Upper lobe of left lung (tissue), 6 donors: Measurements from ENCODE around the gene ITPR1. TPM values are rescaled to one million over a fixed set of nuclear protein-coding genes. Genes with fewer than 3 reads are reported as not detected.

Source experiments
- ATAC-seq, 2 donors: fragments of 200-7000 bp; cut with Tn5 transposase; one replicate each; pipeline ENCODE4 v1.9.1; 2022; ENCODE audit warnings: mild to moderate bottlenecking in 2 of 2, moderate library complexity in 2 of 2; ENCODE audit not compliant: low FRiP score in 2 of 2
- DNase-seq, 2 donors: peaks; one replicate each; pipeline ENCODE4 v3.0.0-alpha.2; 2019 to 2020
- H3K27ac ChIP-seq, 4 donors: fragments of 200-600 bp; sonication (generic); one replicate each; pipeline ENCODE4 v1.5.1; 2016 to 2019
- H3K27me3 ChIP-seq, 4 donors: fragments of 200-600 bp; sonication (generic); one replicate each; pipeline ENCODE4 v1.5.1; 2017 to 2019
- H3K36me3 ChIP-seq, 4 donors: fragments of 200-600 bp; sonication (generic); one replicate each; pipeline ENCODE4 v1.5.1; 2016 to 2019
- H3K4me1 ChIP-seq, 4 donors: fragments of 200-600 bp; sonication (generic); one replicate each; pipeline ENCODE4 v1.5.1; 2018 to 2019
- H3K4me3 ChIP-seq, 4 donors: fragments of 200-600 bp; sonication (generic); one replicate each; pipeline ENCODE4 v1.5.1; 2017 to 2019; ENCODE audit warnings: mild to moderate bottlenecking in 2 of 4, moderate library complexity in 1 of 4
- H3K9me3 ChIP-seq, 4 donors: fragments of 200-600 bp; sonication (generic); one replicate each; pipeline ENCODE4 v1.5.1; 2018 to 2019
- CTCF ChIP-seq, 6 experiments: fragments of 450-650 bp in 4 of 6; fragments of 200-600 bp in 2 of 6; sonication (generic) in 2 of 6; IDR thresholded peaks; one replicate each; pipeline ENCODE4 v1.5.1; 2016 to 2019; ENCODE audit warnings: antibody characterized with exemption in 6 of 6
- EP300 ChIP-seq, 4 donors: sonication (generic); formaldehyde crosslinking; IDR thresholded peaks; one replicate each; pipeline ENCODE4 v1.5.1; 2017; ENCODE audit warnings: antibody characterized with exemption in 4 of 4, control low read depth in 2 of 4
- POLR2A ChIP-seq, 4 donors: fragments of 450-650 bp; IDR thresholded peaks; one replicate each; pipeline ENCODE4 v1.5.1; 2016 to 2017; ENCODE audit warnings: antibody characterized with exemption in 4 of 4, mild to moderate bottlenecking in 2 of 4
- POLR2AphosphoS5 ChIP-seq, 2 donors: sonication (generic); formaldehyde crosslinking; IDR thresholded peaks; one replicate each; pipeline ENCODE4 v1.5.1; 2017; ENCODE audit warnings: antibody characterized with exemption in 2 of 2
- WGBS, 2 donors: methylation state at CpG; one replicate each; pipeline ENCODE4 v1.1.5; 2017 to 2018; 5-methylcytosine and 5-hydroxymethylcytosine counted together
- total RNA-seq, 6 donors: library from RNA; depleted of rRNA in 4 of 6; stranded (reverse); fragments of >200 nt in 4 of 6; gene quantifications; one replicate each; pipeline versions ENCODE4 v1.1.0 to v1.2.1, GENCODE V29; 2016 to 2021
- donor health status: DM: no; HTN: no; CAD: no; lungs with moderate emphysema.
- donor health status: DM: no; HTN: yes; CAD: no; lungs with severe emphysema.

The ITPR1 gene
- total RNA-seq, 6 donors from 2014 or later, result 55.5 to 136 (median 66.2) TPM

GRCh38 chr3:4824926-4825325, 331.8 kb downstream of the ITPR1 start:
- ATAC-seq, result peak in 1 of 2 donors; percentile 72
- Histone ChIP-seq H3K9me3 (no peaks in the 10 kb centered on the region), H3K4me3 (no peak overlapping the region), H3K36me3 (peaks cover 0 to 9% (median 4%) of the 10 kb centered on the region in 4 donors), H3K27me3 (no peaks in the 10 kb centered on the region), H3K4me1 (peaks cover 29 to 51% (median 38%) of the 10 kb centered on the region in 4 donors), H3K27ac (peak overlapping the region; percentile 77 to 90 (median 78))
- 34% methylated on average over 3 of the region's 3 CpGs for WGBS, 2 donors
- no peak for DNase-seq
- TF ChIP-seq POLR2AphosphoS5 (IDR thresholded peaks at IDR 0.05) (no peak), CTCF (IDR thresholded peaks at IDR 0.05) (no peak), POLR2A (IDR thresholded peaks at IDR 0.05) (no peak), EP300 (IDR thresholded peaks at IDR 0.05) (no peak)

GRCh38 chr3:4825436-4826236, 332.5 kb downstream of the ITPR1 start:
- H3K27ac ChIP-seq, result peak overlapping the region; percentile 77 to 90 (median 78)
- H3K9me3 ChIP-seq, result no peaks in the 10 kb centered on the region
- no peak overlapping the region for H3K4me3 ChIP-seq
- peaks cover 36 to 54% (median 41%) of the 10 kb centered on the region in 4 donors for H3K4me1 ChIP-seq
- peaks cover 0 to 9% (median 4%) of the 10 kb centered on the region in 4 donors for H3K36me3 ChIP-seq
- WGBS, 2 donors, result 24 to 34% methylated on average over 10 to 12 of the region's 12 CpGs
- ATAC-seq (peak; percentile 29 to 87), DNase-seq (peak in 1 of 2 donors; percentile 88)
- no peaks in the 10 kb centered on the region for H3K27me3 ChIP-seq
- TF ChIP-seq EP300 (IDR thresholded peaks at IDR 0.05) (no peak), POLR2A (IDR thresholded peaks at IDR 0.05) (no peak), POLR2AphosphoS5 (IDR thresholded peaks at IDR 0.05) (peak in 1 of 2 donors; percentile 46), CTCF (IDR thresholded peaks at IDR 0.05) (no peak)

GRCh38 chr3:4826237-4827100, 333.3 kb downstream of the ITPR1 start:
- no peaks in the 10 kb centered on the region for H3K9me3 ChIP-seq
- TF ChIP-seq POLR2A (IDR thresholded peaks at IDR 0.05) (peak in 1 of 4 donors; percentile 28), EP300 (IDR thresholded peaks at IDR 0.05) (peak in 3 of 4 donors; percentile 18 to 43 (median 28)), CTCF (IDR thresholded peaks at IDR 0.05) (peak in 2 of 6 experiments; percentile 6 to 16), POLR2AphosphoS5 (IDR thresholded peaks at IDR 0.05) (peak in 1 of 2 donors; percentile 77)
- ATAC-seq (peak; percentile 73 to 81), DNase-seq (peak; percentile 82 to 87)
- peaks cover 0 to 4% (median under 1%) of the 10 kb centered on the region in 4 donors for H3K36me3 ChIP-seq
- 61 to 62% methylated on average over 15 to 17 of the region's 20 CpGs for WGBS, 2 donors
- H3K4me3 ChIP-seq, result no peak overlapping the region
- peak overlapping the region; percentile 77 to 90 (median 78) for H3K27ac ChIP-seq
- H3K27me3 ChIP-seq, result no peaks in the 10 kb centered on the region
- peaks cover 39 to 62% (median 45%) of the 10 kb centered on the region in 4 donors for H3K4me1 ChIP-seq

- WGBS, 2 donors, result 80 to 88% methylated on average over 8 of the region's 8 CpGs
- no peak for ATAC-seq
- DNase-seq, result no peak
- H3K4me1 ChIP-seq, result peaks cover 44 to 70% (median 52%) of the 10 kb centered on the region in 4 donors
- H3K9me3 ChIP-seq, result no peaks in the 10 kb centered on the region
- H3K27ac ChIP-seq, result peak overlapping the region in 3 of 4 donors; percentile 6 to 90 (median 79)
- H3K36me3 ChIP-seq, result no peaks in the 10 kb centered on the region
- TF ChIP-seq EP300 (IDR thresholded peaks at IDR 0.05), result no peak
- TF ChIP-seq POLR2AphosphoS5 (IDR thresholded peaks at IDR 0.05), result no peak
- TF ChIP-seq CTCF (IDR thresholded peaks at IDR 0.05), result no peak
- no peak for TF ChIP-seq POLR2A (IDR thresholded peaks at IDR 0.05)
- no peak overlapping the region for H3K4me3 ChIP-seq
- H3K27me3 ChIP-seq, result no peaks in the 10 kb centered on the region
Observed at GRCh38 chr3:4827767-4828166, 334.6 kb downstream of the ITPR1 start.
